Neural crest cell (in vitro differentiated cells): ENCODE data around the gene SLC25A6. TPM values are rescaled to one million over a fixed set of nuclear protein-coding genes. Genes with fewer than 3 reads are reported as not detected.

Source experiments
- DNase-seq: peaks from one replicate; pipeline ENCODE4 v3.0.0; 2021; ENCODE audit warnings: low read depth, mixed read lengths, low spot score
- H3K27ac Mint-ChIP-seq: one replicate; pipeline ENCODE4 v1.8.0; 2021; ENCODE audit warnings: mild to moderate bottlenecking, mixed read lengths; ENCODE audit not compliant: unreplicated experiment
- H3K27me3 Mint-ChIP-seq: 2 replicates; pipeline ENCODE4 v1.8.0; 2021; ENCODE audit warnings: low read depth, mild to moderate bottlenecking, mixed read lengths
- H3K36me3 Mint-ChIP-seq: 2 replicates; pipeline ENCODE4 v1.8.0; 2021; ENCODE audit warnings: low read depth, mild to moderate bottlenecking, mixed read lengths
- H3K4me1 Mint-ChIP-seq: 2 replicates; pipeline ENCODE4 v1.8.0; 2021; ENCODE audit warnings: mixed read lengths
- H3K4me3 Mint-ChIP-seq: one replicate; pipeline ENCODE4 v1.8.0; 2021; ENCODE audit warnings: mild to moderate bottlenecking, mixed read lengths
- H3K9me3 Mint-ChIP-seq: 2 replicates; pipeline ENCODE4 v1.8.0; 2021; ENCODE audit warnings: mixed read lengths
- CTCF ChIP-seq: fragments of 200-600 bp; sonication (generic); conservative IDR thresholded peaks from 2 replicates; pipeline ENCODE4 v1.5.0; 2021; ENCODE audit warnings: antibody characterized with exemption, mild to moderate bottlenecking
- total RNA-seq: library from RNA; stranded (reverse); gene quantifications from 2 replicates; pipeline ENCODE4 v1.2.1, GENCODE V29; 2021

The SLC25A6 gene
- total RNA-seq, 1 donor from 2014 or later = 510 TPM

- H3K4me3 Mint-ChIP-seq = no peak overlapping the region
Measured at GRCh38 chrX:1361910-1362309, 30.0 kb downstream of the SLC25A6 start.

GRCh38 chrX:1361275-1361674 lies 30.6 kb downstream of the SLC25A6 start:
- Mint-ChIP-seq H3K4me3 (no peak overlapping the region), H3K27ac (no peak overlapping the region), H3K4me1 (no peaks in the 10 kb centered on the region), H3K27me3 (no peaks in the 10 kb centered on the region), H3K9me3 (no peaks in the 10 kb centered on the region), H3K36me3 (peaks cover 16% of the 10 kb centered on the region)
- TF ChIP-seq CTCF = no peak
- no peak for DNase-seq

More at GRCh38 chrX:1361910-1362309, 30.0 kb downstream of the SLC25A6 start:
- H3K27ac Mint-ChIP-seq = no peak overlapping the region
- H3K9me3 Mint-ChIP-seq = no peaks in the 10 kb centered on the region
- no peak for TF ChIP-seq CTCF
- H3K36me3 Mint-ChIP-seq = peaks cover 16% of the 10 kb centered on the region
- DNase-seq = no peak
- no peaks in the 10 kb centered on the region for H3K4me1 Mint-ChIP-seq
- no peaks in the 10 kb centered on the region for H3K27me3 Mint-ChIP-seq

- no peak overlapping the region for H3K27ac Mint-ChIP-seq
- no peak overlapping the region for H3K4me3 Mint-ChIP-seq
- no peak for TF ChIP-seq CTCF
- H3K36me3 Mint-ChIP-seq = peaks cover 16% of the 10 kb centered on the region
- H3K27me3 Mint-ChIP-seq = no peaks in the 10 kb centered on the region
- H3K9me3 Mint-ChIP-seq = no peaks in the 10 kb centered on the region
- peaks cover 8% of the 10 kb centered on the region for H3K4me1 Mint-ChIP-seq
- no peak for DNase-seq
Measured at GRCh38 chrX:1360171-1360570, 31.7 kb downstream of the SLC25A6 start.

GRCh38 chrX:1359477-1359873 lies 32.4 kb downstream of the SLC25A6 start:
- no peak for DNase-seq
- Mint-ChIP-seq H3K27ac (no peak overlapping the region), H3K4me1 (peaks cover 8% of the 10 kb centered on the region), H3K36me3 (peaks cover 16% of the 10 kb centered on the region), H3K4me3 (no peak overlapping the region), H3K27me3 (no peaks in the 10 kb centered on the region), H3K9me3 (no peaks in the 10 kb centered on the region)
- TF ChIP-seq CTCF = no peak

- H3K4me3 Mint-ChIP-seq = no peak overlapping the region
- no peaks in the 10 kb centered on the region for H3K27me3 Mint-ChIP-seq
Measured at GRCh38 chrX:1358793-1359476, 33.0 kb downstream of the SLC25A6 start.

More at GRCh38 chrX:1358793-1359476, 33.0 kb downstream of the SLC25A6 start:
- Mint-ChIP-seq H3K4me1 (peaks cover 8% of the 10 kb centered on the region), H3K36me3 (peaks cover 16% of the 10 kb centered on the region), H3K27ac (no peak overlapping the region), H3K9me3 (no peaks in the 10 kb centered on the region)
- DNase-seq = no peak
- no peak for TF ChIP-seq CTCF
